ENCODE measurements around the gene ME1. TPM values are rescaled to one million over a fixed set of nuclear protein-coding genes. Genes with fewer than 3 reads are reported as not detected.
"Not testable (repeated sequence)": the region's sequence is repeated elsewhere in the genome, so short reads cannot be mapped to it uniquely, and the experiment has no call there.

ME1 gene
- polyA plus RNA-seq, 12 donors = 1.5 to 2.4 (median 1.9) TPM; not detected in 2

GRCh38 chr6:83354747-83355146 is 76.1 kb downstream of the ME1 start:
- DNase-seq = no peak

DNA sequence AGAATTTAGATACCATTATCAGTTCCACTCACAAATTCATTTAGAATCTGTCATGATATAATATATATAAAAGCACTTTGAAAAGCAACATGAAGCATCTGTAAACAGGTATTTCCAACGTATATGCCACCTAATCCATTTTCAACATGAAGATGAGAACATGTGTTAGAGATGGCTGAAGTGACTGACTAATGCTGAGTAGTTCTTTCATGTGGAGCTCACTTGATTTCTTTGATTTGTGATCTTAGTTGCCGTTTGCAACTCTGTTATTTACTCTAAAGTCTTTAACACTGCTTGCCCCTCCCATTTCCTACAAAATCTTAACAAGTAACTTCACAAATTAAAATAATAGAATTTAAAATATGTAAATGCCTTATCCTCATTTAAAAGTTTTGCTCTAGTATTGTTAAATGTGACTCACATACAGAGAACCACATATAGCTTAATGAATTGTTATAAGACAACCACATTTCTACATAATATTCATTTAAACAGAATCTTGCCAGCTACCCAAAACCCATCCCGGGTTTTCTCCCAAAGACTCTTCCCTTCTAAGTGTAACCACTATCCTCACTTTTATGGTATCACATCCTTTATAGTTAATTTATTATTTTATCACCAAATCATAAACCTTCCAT is 78.3 kb downstream of the ME1 start:
- DNase-seq = no peak

DNA sequence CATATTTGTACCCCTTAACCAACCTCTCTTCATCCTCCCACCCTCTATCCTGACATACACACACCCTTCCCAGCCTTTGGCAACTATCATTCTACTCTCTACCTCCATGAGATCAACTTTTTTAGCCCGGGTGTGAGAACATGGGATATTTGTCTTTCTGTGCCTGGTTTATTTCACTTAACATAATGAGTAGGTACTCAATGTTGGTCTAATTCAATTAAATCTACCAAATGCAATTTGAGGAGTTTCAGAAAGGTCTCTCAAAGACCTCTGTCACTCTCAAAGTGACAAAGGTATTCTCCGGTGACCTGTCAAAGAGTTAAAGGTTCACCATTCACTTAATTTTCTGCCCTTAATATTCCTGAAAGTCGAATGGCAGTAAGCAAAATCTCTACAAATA is 87.7 kb downstream of the ME1 start:
- DNase-seq = no peak

- DNase-seq = no peak
These were observed 89.1 kb downstream of the ME1 start for GRCh38 chr6:83341765-83342164.

- not testable (repeated sequence) for DNase-seq
These were observed 96.9 kb downstream of the ME1 start for GRCh38 chr6:83333916-83334315.

- DNase-seq = no peak
These were observed 97.4 kb downstream of the ME1 start for GRCh38 chr6:83333500-83333899.

- DNase-seq = no peak
These were observed 116.2 kb downstream of the ME1 start for GRCh38 chr6:83314693-83315092.

- no peak for DNase-seq
These were observed 117.0 kb downstream of the ME1 start for GRCh38 chr6:83313882-83314281.

- DNase-seq = no peak
These were observed 119.6 kb downstream of the ME1 start for GRCh38 chr6:83311231-83311630.

DNA sequence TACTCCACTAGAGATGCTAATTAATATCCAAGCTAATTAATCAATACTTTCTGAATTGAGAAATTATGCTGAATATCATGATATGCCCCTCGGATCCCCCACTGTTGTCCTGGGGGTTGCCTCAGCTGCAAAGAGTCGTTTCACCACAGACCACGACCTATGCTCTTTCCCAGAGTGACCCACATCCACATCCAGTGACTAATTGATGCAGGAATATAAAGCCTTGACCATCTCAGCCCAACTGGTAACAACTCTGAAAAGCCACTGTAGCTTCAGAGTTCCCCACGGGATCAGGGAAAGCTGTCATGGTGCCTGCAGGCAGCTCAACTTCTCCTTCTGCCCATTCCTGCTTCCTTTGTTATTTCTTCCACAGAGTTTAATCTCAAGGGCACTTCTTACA is 120.8 kb downstream of the ME1 start:
- DNase-seq = no peak

- no peak for DNase-seq
These were observed 121.5 kb downstream of the ME1 start for GRCh38 chr6:83309344-83309743.

GRCh38 chr6:83308833-83309232 is 122.0 kb downstream of the ME1 start:
- no peak for DNase-seq

DNA sequence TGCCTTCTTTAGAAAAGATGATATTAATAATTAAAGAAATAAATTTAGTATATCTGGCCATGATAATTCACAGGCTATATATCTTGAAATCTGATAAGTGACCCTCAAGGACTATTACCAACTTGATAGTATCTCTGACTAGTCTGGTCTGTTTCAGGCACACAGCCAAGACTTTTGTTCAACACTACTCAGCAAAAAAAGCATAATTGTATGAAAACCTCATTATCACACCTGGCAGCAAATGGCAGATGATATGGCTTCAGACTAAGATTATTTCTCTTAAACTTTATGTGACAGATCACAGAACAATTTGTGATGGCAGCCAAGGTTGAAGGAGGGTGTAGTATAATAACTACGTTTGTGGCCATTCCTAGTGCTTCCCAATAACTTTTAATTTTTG is 123.0 kb downstream of the ME1 start:
- DNase-seq = no peak

DNA sequence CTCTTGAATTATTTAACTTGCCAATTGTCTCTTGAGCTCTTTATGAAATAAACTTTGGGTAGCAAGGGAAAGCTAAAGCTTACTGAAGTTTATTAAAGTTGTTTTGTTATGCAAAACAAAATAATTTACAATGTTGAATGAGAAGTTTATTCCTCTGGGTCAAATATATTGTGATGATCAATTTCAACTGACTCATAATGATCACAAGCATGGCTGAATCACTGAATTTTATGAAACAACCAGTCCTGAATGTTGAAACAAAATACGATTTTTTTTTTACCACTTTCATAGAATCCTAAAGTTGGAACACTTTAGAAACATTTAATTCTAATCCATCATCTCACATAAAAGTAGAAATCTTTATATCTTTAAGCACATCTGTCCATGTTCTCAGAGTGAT is 127.4 kb downstream of the ME1 start:
- no peak for DNase-seq

- no peak for DNase-seq
These were observed 136.2 kb downstream of the ME1 start for GRCh38 chr6:83294676-83295075.

DNA sequence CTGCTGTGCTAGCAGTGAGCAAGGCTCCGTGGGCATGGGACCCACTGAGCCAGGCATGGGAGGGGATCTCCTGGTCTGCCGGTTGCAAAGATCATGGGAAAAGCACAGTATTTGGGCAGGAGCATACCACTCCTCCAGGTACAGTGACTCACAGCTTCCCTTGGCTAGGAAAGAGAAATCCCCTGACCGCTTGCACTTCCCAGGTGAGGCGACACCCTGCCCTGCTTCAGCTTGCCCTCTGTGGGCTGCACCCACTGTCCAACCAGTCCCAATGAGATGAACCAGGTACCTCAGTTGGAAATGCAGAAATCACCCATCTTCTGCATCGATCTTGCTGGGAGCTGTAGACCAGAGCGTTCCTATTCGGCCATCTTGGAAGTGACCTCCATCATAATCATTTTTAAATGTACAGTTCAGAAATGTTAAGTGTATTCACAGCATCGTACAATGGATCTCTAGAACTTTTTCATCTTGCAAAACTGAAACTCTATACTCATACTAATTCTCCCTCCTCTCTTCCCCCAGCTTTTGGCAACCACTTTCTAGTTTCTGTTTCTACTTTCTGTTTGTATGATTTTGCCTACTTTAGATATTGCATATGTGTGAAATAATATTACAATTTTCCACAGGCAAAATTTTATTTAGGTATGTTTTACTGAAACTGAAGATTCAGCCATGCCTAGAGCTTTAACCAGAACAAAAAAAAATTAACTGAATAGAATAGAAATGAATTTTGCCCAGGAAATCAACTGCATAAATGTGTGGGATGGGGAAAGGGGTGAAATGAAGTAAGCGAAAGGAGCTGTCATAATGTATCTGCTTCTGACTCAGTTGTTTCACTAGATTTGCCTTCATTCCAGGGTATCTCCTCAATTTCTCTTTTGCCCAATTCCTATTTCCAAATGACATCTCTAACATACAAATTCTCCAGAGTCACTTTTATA is 137.7 kb downstream of the ME1 start:
- no peak for DNase-seq

DNA sequence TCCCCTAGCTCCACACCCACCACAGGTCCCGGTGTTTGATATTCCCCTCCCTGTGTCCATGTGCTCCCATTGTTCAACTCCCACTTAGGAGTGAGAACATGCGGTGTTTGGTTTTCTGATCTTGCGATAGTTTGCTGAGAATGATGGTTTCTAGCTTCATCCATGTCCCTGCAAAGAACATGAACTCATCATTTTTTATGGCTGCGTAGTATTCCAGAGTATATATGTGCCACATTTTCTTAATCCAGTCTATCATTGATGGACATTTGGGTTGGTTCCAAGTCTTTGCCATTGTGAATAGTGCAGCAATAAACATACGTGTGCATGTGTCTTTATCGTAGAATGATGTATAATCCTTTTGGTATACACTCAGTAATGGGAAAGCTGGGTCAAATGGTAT is 143.6 kb downstream of the ME1 start:
- not testable (repeated sequence) for DNase-seq

- DNase-seq = no peak
These were observed 144.9 kb downstream of the ME1 start for GRCh38 chr6:83285917-83286316.

GRCh38 chr6:83273596-83273995 is 157.3 kb downstream of the ME1 start:
- DNase-seq = peak; percentile 39

GRCh38 chr6:83270971-83271719 is 159.7 kb downstream of the ME1 start:
- no peak for DNase-seq

- no peak for DNase-seq
These were observed 165.5 kb downstream of the ME1 start for GRCh38 chr6:83265384-83265783.

DNA sequence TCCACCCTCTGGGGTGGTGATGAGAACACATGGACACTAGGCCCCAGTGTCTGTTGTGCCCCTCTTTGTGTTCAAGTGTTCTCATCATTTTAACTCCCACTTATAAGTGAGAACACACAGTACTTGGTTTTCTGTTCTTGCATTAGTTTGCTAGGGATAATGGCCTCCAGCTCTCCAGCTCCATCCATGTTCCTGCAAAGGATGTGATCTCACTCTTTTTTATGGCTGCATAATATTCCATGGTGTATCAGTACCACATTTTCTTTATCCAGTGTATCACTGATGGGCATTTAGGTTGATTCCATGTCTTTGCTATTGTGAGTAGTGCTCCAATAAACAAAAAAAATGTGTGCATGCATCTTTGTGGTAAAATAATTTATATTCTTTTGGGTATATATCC is 170.3 kb downstream of the ME1 start:
- no peak for DNase-seq

GRCh38 chr6:83258517-83258916 is 172.3 kb downstream of the ME1 start:
- DNase-seq = no peak

All from muscle of arm (tissue), 12 donors.